ENCODE results near the gene XRCC6. TPM values are rescaled to one million over a fixed set of nuclear protein-coding genes. Genes with fewer than 3 reads are reported as not detected.
A peak's percentile ranks its signal among the peaks of the same experiment; 100 is the strongest.

XRCC6 gene
- total and polyA plus RNA-seq, 2 of the 4 experiments (the other 2 are of a cell fraction), result 202 to 401 TPM

GRCh38 chr22:41697126-41697775 is 76.2 kb downstream of the XRCC6 start:
- POLR2A ChIA-PET (ENCODE audit: unreplicated experiment), result interaction anchor here (0.5 to 1.1 kb wide), 2 partner anchors 8 to 364 kb away, joined by 4 to 14 read pairs; partner anchors contain the start of gene SNU13
- Histone ChIP-seq H3K4me3 (ENCODE audit: insufficient read depth, low read depth, low read length) (no peak overlapping the region), H2BK5ac (ENCODE audit: low read depth, low read length, poor library complexity, severe bottlenecking) (no peak overlapping the region), H3K14ac (replicated peaks; ENCODE audit: low read depth, low read length) (peak overlapping the region; percentile 65), H3K23ac (ENCODE audit: low read depth, low read length) (no peak overlapping the region; the same call in 1 of the 2 replicates), H2BK20ac (ENCODE audit: low read depth, low read length) (peak overlapping the region; percentile 30), H3K9ac (ENCODE audit: low read depth, low read length) (peak overlapping the region; percentile 32), H3K4me1 (ENCODE audit: control insufficient read depth, insufficient read depth, low read length) (peaks cover 6% of the 10 kb centered on the region), H4K91ac (ENCODE audit: insufficient read depth, low read depth, low read length) (peak overlapping the region; percentile 70), H2AK5ac (ENCODE audit: low read depth, low read length) (peak overlapping the region; percentile 84), H2AFZ (replicated peaks; ENCODE audit: low read length, poor library complexity) (peak overlapping the region; percentile 96), H3K4me2 (ENCODE audit: low read depth, low read length) (peak overlapping the region; percentile 61), H4K8ac (ENCODE audit: low read depth in 2 of 2, low read length in 2 of 2) (peak overlapping the region; percentile 27 to 95), H3K4ac (ENCODE audit: low read depth, low read length) (peak overlapping the region; percentile 80), H3K27me3 (ENCODE audit: control insufficient read depth, insufficient read depth, low read length) (no peaks in the 10 kb centered on the region; the same call in 1 of the 2 replicates), H4K5ac (ENCODE audit: low read depth, low read length) (peak overlapping the region; percentile 51), H2AK9ac (replicated peaks; ENCODE audit: low read depth, low read length, poor library complexity) (peak overlapping the region; percentile 45), H4K20me1 (ENCODE audit: insufficient read depth, low read length) (no peaks in the 10 kb centered on the region), H3K18ac (ENCODE audit: low read depth, low read length) (no peak overlapping the region), H3K9me1 (ENCODE audit: insufficient read depth, low read length) (0 out of 2 replicates have a peak, but pooled peaks cover 3% of the 10 kb centered on the region), H3K36me3 (ENCODE audit: control insufficient read depth, insufficient read depth, low read length) (peaks cover 7% of the 10 kb centered on the region; the same call in 1 of the 2 replicates), H2BK15ac (ENCODE audit: low read depth, low read length) (peak overlapping the region; percentile 50; the same call in 1 of the 3 replicates), H3K79me1 (ENCODE audit: low read depth in 1 of 2, low read length in 2 of 2) (no peaks in the 10 kb centered on the region), H3K56ac (ENCODE audit: extremely low read depth, insufficient read depth, low read length) (no peak overlapping the region), H3K27ac (ENCODE audit: insufficient read depth, low read length) (peak overlapping the region; percentile 37), H3K9me3 (ENCODE audit: control insufficient read depth, insufficient read depth, low read length) (no peaks in the 10 kb centered on the region), H2BK120ac (ENCODE audit: low read depth, low read length) (peak overlapping the region; percentile 64)
- in situ Hi-C loops (cut with MboI; ENCODE audit: low sequenced_read_pairs) (loop anchor here (5.0 kb wide), 1 partner anchor 245 kb away; no protein-coding TSS in a partner anchor), intact Hi-C loops (cut with micrococcal nuclease) (loop anchor here (1.0 to 2.0 kb wide), 2 partner anchors 50 to 244 kb away; no protein-coding TSS in a partner anchor), dilution Hi-C loops (cut with HindIII; ENCODE audit: low sequenced_read_pairs, unreplicated experiment) (no loop called here)
- peak; percentile 80 for DNase-seq
- ATAC-seq (ENCODE audit: low read depth), result peak; percentile 92
- BruUV-seq (replicated peaks), result no TSS peak
- CTCF ChIA-PET, result interaction anchor here (0.6 to 2.2 kb wide), 29 partner anchors 8 to 777 kb away, joined by 3 to 26 read pairs (median 4); partner anchors contain the start of genes CCDC134, CENPM and SNU13
- 100% methylated on average over 2 of the region's 12 CpGs; no CpG with 5 or more reads in 1 of the 2 experiments for WGBS, 2 experiments (ENCODE audit: extremely low coverage in 2 of 2, insufficient read length in 1 of 2)
- TF ChIP-seq MAFK (IDR thresholded peaks at IDR 0.05; ENCODE audit: low read depth, low read length) (no peak), CHD1 (IDR thresholded peaks at IDR 0.05; ENCODE audit: low read depth, low read length) (no peak), RCOR1 (IDR thresholded peaks at IDR 0.05; ENCODE audit: insufficient replicate concordance, low read length) (no peak), CEBPB (IDR thresholded peaks at IDR 0.05; ENCODE audit: low read depth, low read length) (no peak), CTCF (conservative IDR thresholded peaks at IDR 0.05; ENCODE audit: low read depth, low read length) (peak; percentile 88), BHLHE40 (IDR thresholded peaks at IDR 0.05; ENCODE audit: low read depth, low read length) (no peak), FOS (IDR thresholded peaks at IDR 0.05; ENCODE audit: low read depth, low read length) (no peak), MAZ (IDR thresholded peaks at IDR 0.05; ENCODE audit: borderline replicate concordance, low read depth, low read length) (peak; percentile 21; the same call in 1 of the 2 replicates), SMC3 (IDR thresholded peaks at IDR 0.05; ENCODE audit: low read depth, low read length) (peak; percentile 90), POLR2A (IDR thresholded peaks at IDR 0.05; ENCODE audit: low read depth, low read length) (no peak), NFE2L2 (IDR thresholded peaks at IDR 0.05; ENCODE audit: low read depth, low read length) (no peak), USF2 (IDR thresholded peaks at IDR 0.05; ENCODE audit: low read depth, low read length) (no peak), RAD21 (IDR thresholded peaks at IDR 0.05; ENCODE audit: low read length) (peak; percentile 84), ELK1 (IDR thresholded peaks at IDR 0.05; ENCODE audit: borderline replicate concordance, low read depth, low read length) (no peak)
